Activated CD4-positive, CD25-positive, alpha-beta regulatory T cell treated with anti-CD3 and anti-CD28 coated beads, Interleukin-2, amount 50 U/mL, for 24 hours (primary cell): ENCODE measurements around the gene LRRC71.

ENCODE experiments used
- ATAC-seq, 2 donors: fragments of 150-1000 bp; cut with Tn5 transposase; one replicate each; pipeline ENCODE4 v1.10.0; 2021; ENCODE audit warnings: mild to moderate bottlenecking in 1 of 2, moderate library complexity in 1 of 2

LRRC71 gene

DNA sequence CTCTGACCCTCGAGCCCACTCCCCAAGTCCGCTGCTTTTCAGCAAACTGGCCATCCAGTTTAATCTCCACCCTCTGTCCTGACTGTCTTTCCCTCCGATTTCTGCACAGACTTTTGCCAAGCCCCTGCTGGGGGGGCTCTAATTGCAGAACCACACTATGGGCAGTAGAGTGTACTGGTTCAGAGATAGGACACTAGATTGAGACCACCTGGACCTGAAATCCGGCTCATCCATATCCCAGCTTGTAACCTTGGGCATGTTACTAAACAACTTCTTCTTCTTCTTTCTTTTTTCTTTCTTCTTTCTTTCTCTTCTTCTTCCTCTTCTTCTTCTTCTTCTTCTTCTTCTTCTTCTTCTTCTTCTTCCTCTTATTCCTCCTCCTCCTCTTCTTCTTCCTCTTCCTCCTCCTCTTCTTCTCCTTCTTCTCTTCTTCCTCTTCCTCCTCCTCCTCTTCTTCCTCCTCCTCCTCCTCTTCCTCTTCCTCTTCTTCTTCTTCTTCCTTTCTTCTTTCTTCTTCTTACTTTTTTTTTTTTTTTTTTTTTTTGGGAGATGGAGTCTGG lies 7.7 kb downstream of the LRRC71 start:
- no peak for ATAC-seq

DNA sequence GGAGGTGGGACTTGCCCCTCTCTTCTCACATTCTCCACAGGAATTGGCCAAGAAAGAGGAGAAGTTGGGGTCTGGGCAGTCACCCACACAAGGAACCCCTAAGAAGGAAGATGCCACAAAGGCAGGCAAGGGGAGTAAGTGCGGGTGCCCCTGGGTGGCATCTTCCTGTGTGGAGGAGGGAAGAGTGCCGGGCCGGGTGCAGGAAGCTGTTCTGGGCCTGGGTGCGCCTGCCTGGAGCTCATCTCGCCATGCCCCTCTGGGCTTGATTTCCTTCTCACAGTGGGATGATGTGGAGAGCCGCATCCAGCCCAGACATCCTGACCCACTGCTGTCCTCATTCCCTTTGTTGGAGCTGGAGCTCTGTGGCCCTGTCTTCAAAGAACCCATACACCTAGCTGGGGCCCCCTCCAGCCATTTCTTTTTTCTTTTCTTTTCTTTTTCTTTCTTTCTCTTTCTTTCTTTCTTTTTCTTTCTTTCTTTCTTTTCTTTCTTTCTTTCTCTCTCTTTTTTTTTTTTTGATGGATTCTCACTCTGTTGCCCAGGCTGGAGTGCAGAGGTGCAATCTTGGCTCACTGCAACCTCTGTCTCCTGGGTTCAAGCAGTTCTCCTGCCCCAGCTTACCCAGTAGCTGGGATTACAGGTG lies 9.3 kb downstream of the LRRC71 start:
- ATAC-seq = no peak

DNA sequence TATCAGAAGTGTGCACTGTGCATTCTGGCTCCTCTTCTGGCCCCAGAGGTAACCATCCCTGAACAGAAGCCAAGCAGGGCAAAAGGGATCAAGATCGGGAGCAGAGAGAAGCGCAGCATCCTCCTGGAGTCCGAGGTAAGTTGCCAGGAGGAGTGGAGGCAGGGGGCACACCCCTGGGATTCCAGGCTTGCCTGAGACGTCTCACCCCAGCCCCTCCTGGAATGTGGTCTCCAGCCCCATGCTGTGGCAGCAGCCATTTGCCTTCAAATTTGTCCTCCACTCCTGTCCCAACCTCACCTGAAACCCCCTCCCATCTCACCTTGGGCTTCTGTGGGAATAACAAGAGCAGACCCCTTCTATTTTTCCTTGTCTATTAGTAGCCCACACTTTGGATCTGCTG lies 10.1 kb downstream of the LRRC71 start:
- ATAC-seq = no peak

DNA sequence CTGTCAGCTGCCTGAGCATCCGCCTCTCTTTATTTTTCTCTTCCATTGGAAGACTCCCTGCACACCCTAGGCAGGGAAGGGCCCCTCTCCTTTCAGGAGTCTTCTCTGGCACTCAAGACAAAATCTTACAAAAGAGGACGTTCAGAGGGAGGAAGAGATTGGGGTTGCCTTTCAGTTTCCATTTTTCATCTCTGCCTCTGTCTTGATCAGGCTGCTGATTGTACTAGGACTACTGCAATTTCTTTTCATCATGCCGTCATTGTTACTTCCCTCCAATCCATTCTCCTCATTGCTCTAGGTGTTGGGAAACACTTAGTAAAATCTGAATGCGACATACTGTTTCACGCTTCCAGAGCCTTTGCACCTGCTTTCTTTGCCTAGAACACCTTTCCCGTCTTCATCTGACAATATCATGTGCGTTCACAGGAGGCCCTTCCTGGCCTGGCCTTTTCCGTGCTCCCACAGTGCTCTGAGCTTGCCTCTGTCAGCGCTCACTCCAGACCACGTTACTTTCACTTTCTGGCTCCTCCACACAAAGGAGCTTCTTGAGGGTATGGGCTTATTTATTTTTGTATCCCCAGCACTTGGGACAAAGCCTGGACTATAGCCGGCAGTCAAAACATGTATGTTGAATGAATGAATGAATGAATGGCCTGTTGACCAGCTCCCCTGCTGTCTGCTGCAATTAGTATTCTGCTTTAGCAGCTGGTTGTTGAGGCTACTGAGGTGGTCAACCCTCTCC lies 10.9 kb downstream of the LRRC71 start:
- no peak for ATAC-seq

DNA sequence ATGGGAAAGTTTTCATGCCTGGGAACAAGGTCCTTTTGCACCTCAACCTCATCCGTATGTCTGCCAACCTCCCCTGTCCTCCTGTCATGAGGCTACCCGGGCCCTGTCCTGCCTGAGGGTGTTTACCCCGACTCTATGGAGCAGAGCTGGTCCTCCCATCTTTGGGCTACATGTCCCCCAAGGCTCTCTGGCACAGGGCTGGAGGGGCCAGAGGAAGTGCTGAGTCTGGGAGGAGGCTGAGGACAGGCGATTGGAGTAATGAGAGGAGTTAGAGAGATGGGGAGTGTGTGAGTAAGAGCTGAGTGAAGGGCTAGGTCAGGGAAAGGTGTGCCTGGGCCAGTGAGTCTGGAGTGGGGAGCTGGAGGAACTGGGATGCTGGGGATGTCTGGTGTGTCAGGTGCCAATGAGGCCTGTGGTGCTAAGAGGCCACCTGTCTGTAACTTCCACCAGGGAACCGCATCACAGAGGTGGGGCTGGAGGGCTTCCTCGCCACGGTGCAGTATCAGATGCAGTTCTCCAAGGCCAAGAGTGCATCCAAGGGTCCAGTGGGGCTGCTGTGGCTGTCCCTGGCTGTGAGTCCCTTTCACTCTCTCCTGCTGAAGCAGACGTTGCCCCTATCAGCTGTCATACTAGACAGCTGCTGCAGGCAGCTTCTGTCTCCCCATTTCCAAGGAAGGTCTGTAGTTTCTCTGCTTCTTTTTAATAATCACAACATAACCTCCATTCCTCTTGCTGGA lies 11.7 kb downstream of the LRRC71 start:
- no peak for ATAC-seq

DNA sequence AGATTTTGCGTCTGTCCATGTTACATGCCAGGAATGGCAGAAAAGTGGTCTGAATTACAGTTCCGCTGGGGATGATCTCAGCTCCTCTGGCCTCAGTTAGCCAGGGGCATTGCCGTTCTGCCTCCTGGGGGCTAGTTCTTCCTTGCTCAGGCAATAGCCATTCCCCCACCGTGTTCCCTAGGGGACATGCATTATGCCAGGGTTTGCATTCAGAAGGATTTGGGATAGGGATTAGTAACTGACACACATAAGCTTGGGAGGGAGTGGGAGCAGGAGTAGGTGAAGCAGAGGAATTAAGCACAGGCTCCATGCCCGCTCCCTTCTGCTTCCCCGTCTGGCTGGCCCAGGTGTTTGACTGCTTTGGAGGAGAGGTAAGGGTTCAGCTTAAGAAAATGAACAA lies 12.7 kb downstream of the LRRC71 start:
- no peak for ATAC-seq

DNA sequence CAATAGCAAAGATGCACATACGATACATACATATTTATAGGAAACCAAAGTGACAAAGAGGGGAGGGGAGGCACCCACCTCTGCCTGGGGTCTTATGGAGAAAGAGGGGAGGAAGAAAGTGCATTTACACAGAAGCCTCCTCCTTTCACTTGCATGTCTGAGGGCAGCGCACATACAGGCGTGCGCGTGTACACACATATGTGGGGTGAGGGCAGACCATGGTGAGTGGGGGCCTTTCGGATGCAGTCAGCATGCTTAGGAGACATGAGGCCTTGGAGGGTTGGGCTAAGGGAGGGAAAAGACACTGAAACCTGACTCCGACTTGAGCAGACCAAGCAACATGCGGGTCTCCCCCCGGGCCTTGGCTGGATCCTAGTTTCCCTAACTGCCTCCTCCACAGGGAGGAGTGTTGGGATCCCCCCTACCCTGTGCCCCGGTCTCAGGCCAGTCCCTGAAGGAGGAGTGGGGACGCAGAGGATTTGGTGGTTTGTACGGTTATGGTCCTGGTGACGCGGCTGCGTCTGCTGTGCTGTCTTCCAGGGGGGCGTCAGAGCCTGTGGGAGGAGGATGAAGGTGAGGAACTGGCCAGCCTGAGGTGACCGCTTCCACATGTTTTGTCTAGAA lies 15.2 kb downstream of the LRRC71 start:
- ATAC-seq = no peak

DNA sequence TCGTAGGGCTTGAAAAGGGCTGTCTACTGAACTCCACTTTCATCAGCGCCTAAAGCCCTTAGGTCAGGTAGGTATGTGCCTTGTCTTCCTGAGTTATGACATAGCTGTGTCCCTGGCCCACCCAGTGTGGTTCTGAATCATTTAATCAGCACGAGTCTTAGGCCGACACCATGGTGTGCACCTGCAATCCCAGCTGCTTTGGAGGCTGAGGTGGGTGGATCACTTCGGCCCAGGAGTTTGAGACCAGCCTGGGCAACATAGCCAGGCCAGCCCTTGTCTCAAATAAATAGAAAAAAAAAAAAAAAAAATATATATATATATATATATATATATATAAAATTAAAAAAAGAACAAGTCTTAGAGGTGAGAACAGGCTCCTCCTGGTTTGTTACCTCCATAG lies 15.8 kb downstream of the LRRC71 start:
- ATAC-seq = no peak

DNA sequence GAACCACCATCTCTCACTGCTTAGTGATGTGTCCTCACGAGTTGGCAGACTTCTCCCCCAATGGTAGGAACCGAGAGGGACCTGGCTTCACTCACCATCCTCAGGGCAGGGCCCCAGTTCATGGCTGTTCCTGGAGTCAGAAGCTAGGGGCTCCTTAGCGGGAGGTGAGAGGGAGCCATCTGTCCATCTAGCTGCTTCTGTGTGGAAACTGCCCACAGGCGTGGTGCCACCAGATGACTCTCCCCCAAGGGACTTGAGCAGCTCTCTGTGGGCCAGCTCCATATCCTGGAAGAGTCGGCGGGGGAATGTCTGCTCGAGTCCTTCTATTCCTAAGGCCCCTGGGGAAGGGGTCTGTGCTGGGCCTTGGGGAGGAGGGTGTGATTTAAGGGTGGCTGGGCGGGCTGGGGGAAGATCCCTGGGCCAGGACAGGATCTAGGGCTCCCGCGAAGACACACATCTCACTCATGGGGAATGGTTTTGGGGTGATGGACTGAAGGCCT lies 16.3 kb downstream of the LRRC71 start:
- no peak for ATAC-seq

DNA sequence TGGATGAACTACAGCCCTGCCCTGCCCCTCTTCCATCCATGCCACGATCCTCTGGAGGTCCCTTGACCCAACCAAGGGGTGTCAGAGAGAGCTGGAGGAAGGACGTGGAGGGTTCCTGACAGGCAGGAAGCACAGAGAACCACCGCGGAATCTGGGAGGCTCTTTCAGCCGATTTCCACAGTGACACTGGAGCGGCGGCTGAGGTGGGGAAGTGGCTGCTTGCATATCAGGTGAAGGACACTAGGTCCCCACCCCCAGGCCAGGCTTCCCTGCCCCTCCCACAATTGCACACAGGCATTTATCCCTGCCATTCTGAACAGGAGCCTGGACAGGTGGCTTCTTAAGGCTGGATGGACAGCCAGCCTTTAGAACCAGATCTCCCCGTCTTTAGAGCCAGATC lies 17.5 kb downstream of the LRRC71 start:
- no peak for ATAC-seq

DNA sequence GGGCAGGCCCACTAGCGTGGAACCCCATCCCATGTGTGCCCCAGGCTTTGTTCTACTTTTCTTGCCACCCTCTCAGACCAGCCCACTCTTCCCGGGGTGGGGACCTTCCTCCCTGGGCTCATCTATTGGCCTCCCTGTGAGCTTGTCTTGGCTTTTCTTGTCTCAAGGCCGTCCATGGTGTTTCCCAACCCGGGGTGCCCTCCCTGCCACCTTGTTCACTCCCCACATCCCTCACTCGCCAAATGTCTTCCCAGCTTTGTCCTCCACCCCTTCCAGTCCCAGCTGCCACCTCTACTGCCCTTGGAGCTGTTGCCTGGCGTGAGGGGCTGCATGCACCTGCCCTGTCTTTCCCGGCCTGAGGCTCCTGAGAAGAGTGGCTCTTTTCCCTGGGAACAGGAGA lies 18.4 kb downstream of the LRRC71 start:
- ATAC-seq = no peak

DNA sequence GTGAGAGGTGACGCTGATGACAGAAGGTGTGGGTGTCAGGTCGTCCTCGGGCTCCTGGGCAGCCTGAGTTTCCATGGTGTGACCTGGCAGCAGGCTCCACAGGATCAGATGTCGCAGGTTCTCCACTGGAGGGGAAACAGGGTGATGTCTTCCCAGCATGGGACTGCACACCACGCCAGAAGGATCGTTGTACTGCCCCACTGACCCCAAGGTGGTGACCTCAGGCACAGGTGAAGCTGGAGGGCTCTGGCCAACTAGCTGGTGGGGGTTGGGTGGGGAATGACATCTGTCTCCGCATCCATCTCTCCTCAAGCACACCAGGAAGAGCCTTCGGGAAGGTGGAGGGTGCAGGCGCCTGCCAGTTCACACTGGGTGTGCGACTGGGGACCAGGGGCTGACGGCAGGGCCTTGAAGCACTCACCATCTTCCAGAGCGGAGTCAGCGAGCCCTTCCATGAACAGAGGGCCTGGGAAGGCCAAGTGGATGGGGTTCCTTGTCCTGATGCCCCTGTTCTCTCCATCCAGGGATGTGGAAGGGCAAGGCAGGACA lies 19.4 kb downstream of the LRRC71 start:
- no peak for ATAC-seq

DNA sequence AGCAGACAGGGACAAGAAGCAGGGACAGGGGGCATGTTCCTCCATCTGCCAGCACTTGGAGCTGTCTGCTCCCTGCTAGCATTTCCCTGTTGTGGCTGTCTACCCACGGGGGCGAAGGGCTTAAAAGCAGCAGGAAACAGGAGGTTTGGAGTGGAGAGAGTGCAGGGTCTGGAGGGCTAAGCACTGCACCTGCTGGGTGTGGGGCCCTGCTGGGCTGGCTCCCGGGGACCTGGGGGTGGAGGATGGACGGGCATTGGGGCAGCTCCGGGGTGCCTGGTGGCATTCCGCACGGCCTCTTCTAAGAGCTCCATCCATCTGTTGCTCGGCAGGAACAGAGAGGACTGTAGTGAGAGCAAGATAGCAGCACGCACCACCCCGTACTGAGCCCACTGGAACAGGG lies 21.2 kb downstream of the LRRC71 start:
- no peak for ATAC-seq

DNA sequence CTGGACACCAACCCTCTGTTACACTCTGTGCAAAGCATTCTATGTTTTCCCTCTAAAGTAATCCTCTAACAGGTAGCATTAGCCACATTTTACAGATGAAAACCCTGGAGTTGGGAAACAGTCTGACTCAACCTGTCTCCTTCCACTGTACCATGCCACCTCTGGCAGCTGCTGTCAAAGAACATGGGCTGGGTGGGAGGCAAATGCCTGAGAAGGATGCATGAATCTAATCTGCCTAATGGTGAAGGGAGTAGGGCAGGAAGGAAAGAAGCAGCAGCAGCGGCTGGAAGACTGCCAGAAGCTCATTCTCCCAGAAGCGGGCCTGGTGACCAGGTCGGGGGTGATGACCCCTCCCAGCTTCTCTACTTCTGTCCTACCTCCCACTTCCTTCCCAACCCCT lies 21.7 kb downstream of the LRRC71 start:
- ATAC-seq = no peak

DNA sequence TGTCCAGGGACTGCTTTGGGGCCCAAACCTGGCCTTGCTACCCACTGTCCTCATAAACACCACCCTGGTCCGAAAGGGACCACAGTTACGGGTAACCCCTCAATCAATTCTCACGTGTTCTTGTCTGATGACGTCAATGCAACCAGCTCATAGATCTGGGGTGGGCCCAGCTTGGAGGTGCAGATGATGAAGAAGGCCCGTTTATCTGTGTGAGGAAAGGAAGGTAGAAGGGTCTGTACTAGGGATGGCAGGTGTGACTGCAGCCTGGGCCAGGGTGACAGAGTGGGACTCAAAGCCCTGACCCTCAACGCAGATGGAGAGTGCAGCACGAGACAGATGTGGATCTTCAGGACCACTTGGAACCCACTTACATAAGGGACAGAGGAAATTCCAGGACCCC lies 22.1 kb downstream of the LRRC71 start:
- ATAC-seq = no peak

DNA sequence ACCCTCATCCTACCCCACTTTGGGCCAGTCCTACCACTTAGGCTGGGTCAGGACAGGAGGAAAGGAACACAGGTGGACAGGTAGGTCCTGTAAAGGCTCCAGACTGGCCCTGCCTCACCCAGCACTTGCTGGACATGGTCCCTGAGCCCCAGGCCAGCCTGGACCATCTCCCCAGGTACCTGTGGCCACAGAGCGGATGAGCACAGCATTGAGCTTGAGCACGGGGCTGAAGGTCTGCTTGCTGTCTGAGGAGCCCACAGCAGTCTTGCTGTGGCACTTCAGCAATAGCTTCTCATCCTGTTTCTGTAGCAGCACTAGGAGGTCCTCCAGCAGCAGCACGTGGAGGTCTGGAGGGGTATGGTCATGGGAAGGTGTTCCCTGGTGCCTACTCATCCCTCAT lies 23.3 kb downstream of the LRRC71 start:
- ATAC-seq = no peak

DNA sequence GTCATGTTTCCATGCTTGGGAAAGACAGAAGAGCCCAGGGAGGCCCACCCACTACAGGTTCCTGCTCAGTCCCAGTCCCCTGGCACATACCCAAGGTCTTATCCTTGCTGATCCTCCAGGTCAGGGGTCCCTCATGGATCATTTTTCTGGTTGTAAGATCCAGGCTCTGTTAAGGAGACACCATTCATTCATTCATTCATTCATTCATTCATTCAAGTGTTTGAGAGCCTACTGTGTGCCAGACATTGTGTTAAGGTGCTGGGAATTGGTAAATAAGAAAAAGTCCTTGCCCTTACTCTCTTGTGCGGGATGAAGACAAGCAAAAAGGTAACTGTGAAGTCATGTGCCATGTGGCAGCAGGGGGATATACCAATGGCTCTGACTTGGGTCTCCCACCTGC lies 23.8 kb downstream of the LRRC71 start:
- no peak for ATAC-seq

DNA sequence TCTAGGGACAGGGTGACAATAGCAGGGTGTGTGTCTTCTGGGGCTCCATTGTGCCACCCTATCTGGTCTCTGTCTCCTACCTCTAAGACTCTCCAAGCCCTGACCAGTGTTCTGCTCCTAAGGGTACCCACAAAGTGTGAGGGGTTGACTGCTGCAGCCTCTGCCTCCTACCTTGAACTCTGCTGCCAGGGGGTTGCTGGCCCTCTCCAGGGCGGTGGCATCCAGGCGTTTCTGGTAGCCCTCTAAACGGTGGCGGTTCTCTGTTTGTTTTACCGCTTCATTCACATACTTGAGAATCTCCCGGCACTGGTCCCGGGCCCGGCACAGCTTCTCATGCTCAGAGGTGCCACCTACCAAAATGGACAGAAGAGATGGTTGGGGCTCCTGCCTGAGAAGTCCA lies 24.4 kb downstream of the LRRC71 start:
- ATAC-seq = no peak

DNA sequence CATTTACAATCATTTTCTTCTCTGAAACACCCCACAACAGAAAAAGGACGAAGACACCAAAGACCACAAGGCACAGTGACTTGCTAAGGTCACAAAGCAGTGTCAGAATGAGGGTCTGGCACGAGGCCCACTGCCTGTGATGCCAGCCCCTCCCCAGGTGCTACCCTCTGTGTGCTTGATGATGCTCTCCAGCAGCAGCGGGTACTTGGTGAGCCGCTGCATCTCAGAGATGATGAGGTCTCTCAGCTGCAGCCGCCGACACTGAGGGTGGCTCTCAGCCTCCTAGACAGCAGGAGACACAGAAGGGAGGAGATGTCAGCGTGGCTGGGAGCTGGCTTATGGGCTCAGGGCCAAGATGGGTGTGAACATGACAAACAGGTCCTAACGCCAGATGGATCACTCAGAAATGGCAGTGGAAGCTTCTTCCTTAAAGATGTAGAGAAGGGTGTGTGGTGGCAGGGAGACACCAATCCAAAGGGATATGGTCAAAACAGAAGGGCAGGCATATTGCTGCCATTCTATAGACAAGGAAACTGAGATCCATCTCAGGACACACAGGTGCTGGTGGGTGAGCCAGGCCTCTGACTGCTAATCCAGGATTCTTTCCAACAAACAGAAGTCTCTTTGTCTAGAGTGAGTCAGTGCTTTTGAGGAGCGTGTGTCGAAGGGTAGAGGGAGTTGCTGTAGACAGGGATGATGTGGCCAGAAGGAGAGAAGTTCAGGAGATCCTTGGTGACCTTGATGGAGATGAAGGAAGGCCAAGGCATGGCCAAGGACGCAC lies 25.6 kb downstream of the LRRC71 start:
- no peak for ATAC-seq

DNA sequence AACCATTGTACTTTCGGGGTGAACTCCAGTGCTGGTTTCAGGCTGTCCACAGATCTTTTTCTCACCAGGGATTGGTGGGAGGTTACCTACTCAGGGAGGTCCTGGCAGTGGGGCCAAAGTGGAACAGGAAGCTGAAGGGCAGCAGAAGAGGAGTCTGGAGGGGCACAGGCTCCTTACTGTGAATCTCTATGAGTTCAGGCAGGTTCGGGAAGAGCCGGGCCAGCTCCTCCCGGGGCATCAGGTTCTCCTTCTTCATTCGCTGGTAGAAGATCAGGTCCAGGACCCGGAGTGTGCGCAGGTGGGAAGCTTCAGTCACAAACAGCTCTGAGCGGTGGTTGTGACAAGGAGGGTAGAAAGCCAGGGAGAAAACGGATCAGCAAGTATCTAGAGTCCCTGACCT lies 26.7 kb downstream of the LRRC71 start:
- no peak for ATAC-seq

DNA sequence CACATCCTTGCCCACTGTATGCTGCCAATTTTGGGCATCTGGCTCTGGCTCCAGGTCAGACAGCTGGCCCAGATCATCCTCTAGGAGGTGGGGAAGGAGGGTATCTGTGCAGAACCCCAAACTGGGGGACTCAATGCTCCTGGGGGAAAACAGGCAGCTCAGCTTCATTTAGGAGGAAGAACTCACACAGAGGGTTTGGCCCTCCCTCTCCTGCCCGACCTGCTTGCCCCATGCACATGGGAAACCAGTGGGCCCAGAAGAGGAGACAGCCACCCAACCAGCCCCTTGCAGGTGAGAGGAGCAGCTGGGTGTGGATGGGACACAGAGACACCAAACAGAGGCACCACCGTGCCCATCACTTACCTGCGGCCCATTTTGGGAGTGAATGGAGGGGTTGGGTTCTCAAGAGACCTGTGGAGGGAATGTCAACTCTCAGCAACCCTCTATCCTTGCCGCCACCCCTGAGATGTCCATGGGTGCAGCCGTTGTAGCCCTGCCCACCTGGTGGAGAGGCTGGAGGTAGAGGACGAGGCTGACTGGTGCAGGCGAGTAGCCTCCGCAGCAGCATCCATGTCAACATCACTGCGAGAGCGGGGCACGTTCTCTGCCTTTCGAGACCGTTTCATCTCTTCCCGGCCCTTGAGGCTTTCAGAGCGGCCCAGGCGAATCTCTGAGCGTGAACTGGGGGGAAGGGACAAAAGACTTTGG lies 27.5 kb downstream of the LRRC71 start:
- no peak for ATAC-seq
